Mucosa of descending colon (tissue), 3 donors: Measurements from ENCODE around the gene PPARD. TPM values are rescaled to one million over a fixed set of nuclear protein-coding genes. Genes with fewer than 3 reads are reported as not detected.
A peak's percentile ranks its signal among the peaks of the same experiment; 100 is the strongest.
"Not testable (repeated sequence)": the region's sequence is repeated elsewhere in the genome, so short reads cannot be mapped to it uniquely, and the experiment has no call there.

ENCODE experiments used
- ATAC-seq: fragments of 200-7000 bp; cut with Tn5 transposase; one replicate; pipeline ENCODE4 v1.9.1; 2020; ENCODE audit warnings: mild to moderate bottlenecking, moderate library complexity
- DNase-seq, 3 donors: peaks; one replicate each; pipeline ENCODE4 v3.0.0-alpha.2; 2020
- H3K36me3 ChIP-seq: fragments of 200-600 bp; one replicate; pipeline ENCODE4 v1.8.0; 2021; ENCODE audit warnings: low read depth, mild to moderate bottlenecking
- H3K4me1 ChIP-seq: fragments of 200-600 bp; one replicate; pipeline ENCODE4 v1.8.0; 2021; ENCODE audit warnings: low read depth, mild to moderate bottlenecking
- H3K4me3 ChIP-seq: fragments of 200-600 bp; one replicate; pipeline ENCODE4 v1.8.0; 2021; ENCODE audit warnings: mild to moderate bottlenecking
- H3K9me3 ChIP-seq: fragments of 200-600 bp; one replicate; pipeline ENCODE4 v1.8.0; 2021; ENCODE audit warnings: mild to moderate bottlenecking
- CTCF ChIP-seq: fragments of 200-600 bp; IDR thresholded peaks from one replicate; pipeline ENCODE4 v1.8.0; 2022; ENCODE audit warnings: antibody characterized with exemption, mild to moderate bottlenecking
- intact Hi-C, 2 donors: fragments of 100-400 bp; cut with DNase I in 1 of 2; cut with micrococcal nuclease in 1 of 2; formaldehyde crosslinking; loops; one replicate each; pipeline versions ENCODE4 v1.11.0 to v1.11.1; 2022; cut with DNase I, micrococcal nuclease
- total RNA-seq, 3 donors: library from RNA; stranded (reverse); fragmentation: NEBNext Ultra II Directional in 2 of 3; extraction: Animal tissue kit (Norgen Biotek cat#: 25700) in 2 of 3; gene quantifications; one replicate each; pipeline versions ENCODE4 v1.2.1 to v1.2.4, GENCODE V29; 2021 to 2023
- donor health status: DM: no; HTN: no; CAD: no; lungs with moderate emphysema.
- donor health status: DM: no; HTN: no; CAD: no.
- donor health status: DM: no; HTN: yes; CAD: no.

The PPARD gene
- total RNA-seq, 3 donors from 2014 or later = 44.4 to 66.7 (median 65.6) TPM

DNA sequence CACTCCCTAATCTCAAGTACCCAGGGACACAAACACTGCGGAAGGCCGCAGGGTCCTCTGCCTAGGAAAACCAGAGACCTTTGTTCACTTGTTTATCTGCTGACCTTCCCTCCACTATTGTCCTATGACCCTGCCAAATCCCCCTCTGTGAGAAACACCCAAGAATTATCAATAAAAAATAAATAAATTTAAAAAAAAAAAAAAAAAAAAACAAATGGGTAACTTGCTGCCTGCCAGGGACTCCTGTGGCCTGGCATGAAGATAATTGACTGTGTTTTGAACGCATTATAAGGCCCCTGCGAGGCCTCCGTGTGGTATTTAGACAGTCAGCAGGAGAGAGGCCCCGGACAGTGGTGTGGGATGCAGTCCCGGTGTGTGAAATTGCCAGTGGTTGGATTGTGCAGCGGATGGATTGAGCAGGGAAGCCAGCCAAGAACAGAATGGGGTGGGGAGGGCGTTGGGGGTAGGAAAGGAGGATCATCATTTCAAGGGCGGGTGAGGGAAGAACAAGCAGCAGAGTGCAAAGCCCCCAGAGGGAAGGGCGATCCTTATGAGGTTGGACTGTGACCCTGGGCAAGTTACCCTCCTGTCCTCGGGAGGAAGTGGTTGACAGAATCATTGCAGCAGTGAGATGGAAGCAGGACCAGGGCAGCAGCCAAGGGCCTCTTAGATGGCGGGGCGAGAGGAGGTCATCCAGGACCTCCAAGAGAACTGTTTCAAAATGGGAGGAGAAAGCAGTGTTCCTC lies 43.3 kb downstream of the PPARD start:
- Histone ChIP-seq H3K9me3 (peaks cover 3% of the 10 kb centered on the region), H3K36me3 (no peaks in the 10 kb centered on the region), H3K4me3 (no peak overlapping the region), H3K4me1 (peaks cover 20% of the 10 kb centered on the region)
- DNase-seq = peak in 2 of 3 donors; percentile 15 to 49
- peak; percentile 42 for ATAC-seq
- TF ChIP-seq CTCF = no peak
- intact Hi-C loops = no loop called here

- no peak for DNase-seq
- TF ChIP-seq CTCF = no peak
- Histone ChIP-seq H3K9me3 (peaks cover 3% of the 10 kb centered on the region), H3K36me3 (no peaks in the 10 kb centered on the region), H3K4me3 (no peak overlapping the region), H3K4me1 (peaks cover 32% of the 10 kb centered on the region)
- intact Hi-C loops = no loop called here
- ATAC-seq = no peak
Measured at GRCh38 chr6:35386989-35387388, 44.6 kb downstream of the PPARD start.

DNA sequence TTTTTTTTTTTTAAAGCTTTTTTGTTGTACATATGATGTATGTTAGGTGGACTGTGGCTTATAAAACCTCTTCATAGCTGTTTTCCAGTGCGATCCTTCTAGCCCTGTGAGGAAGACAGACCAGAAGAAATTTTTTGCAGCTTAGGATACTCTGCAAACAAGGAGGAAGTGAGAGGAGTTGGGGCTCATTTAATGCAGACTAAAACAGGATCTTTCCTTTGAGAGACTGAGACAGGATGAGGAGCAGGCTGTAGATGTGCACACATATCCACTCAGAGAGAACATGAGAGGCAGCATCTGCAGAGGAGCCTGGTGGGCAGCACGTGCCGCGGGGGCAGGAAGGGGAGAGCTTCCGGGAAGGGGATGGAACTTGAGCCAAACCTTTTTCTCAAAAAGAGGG lies 45.7 kb downstream of the PPARD start:
- intact Hi-C loops = no loop called here
- no peak for TF ChIP-seq CTCF
- H3K4me3 ChIP-seq = no peak overlapping the region
- DNase-seq (no peak), ATAC-seq (no peak)
- H3K4me1 ChIP-seq = peaks cover 41% of the 10 kb centered on the region
- H3K36me3 ChIP-seq = no peaks in the 10 kb centered on the region
- H3K9me3 ChIP-seq = peaks cover under 1% of the 10 kb centered on the region

DNA sequence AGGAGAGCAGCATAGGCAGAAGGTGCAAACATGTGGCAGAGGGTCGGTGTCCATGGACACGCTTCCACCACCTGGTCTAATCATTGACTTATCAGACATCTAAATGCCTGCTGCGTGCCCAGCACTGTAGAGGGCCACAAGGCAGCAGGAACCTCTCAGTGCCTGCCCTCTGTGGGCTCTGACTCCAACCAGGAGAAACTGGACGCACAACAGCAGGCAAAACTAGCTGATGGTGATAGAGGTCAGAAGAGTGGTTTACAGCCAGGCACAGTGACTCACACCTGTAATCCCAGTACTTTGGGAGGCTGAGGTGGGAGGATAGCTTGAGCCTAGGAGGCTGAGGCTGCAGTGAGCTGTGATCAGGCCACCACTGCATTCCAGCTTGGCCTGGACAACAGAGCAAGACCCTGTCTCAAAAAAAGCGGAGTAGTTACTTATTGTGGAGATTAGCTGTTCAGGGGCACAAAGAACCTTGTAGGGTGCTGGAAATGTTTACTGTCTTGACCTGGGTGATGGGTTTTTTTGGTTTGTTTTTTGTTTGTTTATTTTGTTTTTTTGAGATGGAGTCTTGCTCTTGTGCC lies 46.5 kb downstream of the PPARD start:
- ATAC-seq (peak; percentile 47), DNase-seq (peak in 2 of 3 donors; percentile 17 to 49)
- intact Hi-C loops = no loop called here
- Histone ChIP-seq H3K36me3 (no peaks in the 10 kb centered on the region), H3K4me1 (peaks cover 41% of the 10 kb centered on the region), H3K9me3 (no peaks in the 10 kb centered on the region), H3K4me3 (no peak overlapping the region)
- TF ChIP-seq CTCF = no peak

DNA sequence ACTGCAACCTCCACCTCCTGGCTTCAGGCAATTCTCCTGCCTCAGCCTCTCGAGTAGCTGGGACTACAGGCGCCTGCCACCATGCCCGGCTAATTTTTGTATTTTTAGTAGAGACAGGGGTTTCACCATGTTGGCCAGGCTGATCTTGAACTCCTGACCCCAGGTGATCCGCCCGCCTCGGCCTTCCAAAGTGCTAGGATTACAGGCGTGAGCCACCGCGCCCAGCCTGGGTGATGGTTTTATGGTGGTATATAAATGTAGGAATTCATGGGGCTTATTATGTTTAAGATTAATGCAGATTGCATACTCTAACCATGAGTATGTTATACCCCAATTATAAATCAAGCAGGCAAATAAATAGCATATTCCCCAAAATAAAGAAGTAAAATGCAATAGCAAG lies 47.0 kb downstream of the PPARD start:
- H3K36me3 ChIP-seq, H3K9me3 ChIP-seq, intact Hi-C loops, H3K4me3 ChIP-seq: not testable (repeated sequence)
- ATAC-seq = peak; percentile 18
- DNase-seq = peak; percentile 68 to 77 (median 77)
- peaks cover 41% of the 10 kb centered on the region for H3K4me1 ChIP-seq

- no peak for TF ChIP-seq CTCF
- ATAC-seq = peak; percentile 45
Measured at GRCh38 chr6:35391240-35391968, 49.0 kb downstream of the PPARD start.

More at GRCh38 chr6:35391240-35391968, 49.0 kb downstream of the PPARD start:
- Histone ChIP-seq H3K4me1 (peaks cover 41% of the 10 kb centered on the region), H3K9me3 (no peaks in the 10 kb centered on the region), H3K4me3 (no peak overlapping the region), H3K36me3 (no peaks in the 10 kb centered on the region)
- intact Hi-C loops = no loop called here
- peak in 1 of 3 donors; percentile 19 for DNase-seq
